ENCODE measurements around the gene PIN1.

The PIN1 gene

DNA sequence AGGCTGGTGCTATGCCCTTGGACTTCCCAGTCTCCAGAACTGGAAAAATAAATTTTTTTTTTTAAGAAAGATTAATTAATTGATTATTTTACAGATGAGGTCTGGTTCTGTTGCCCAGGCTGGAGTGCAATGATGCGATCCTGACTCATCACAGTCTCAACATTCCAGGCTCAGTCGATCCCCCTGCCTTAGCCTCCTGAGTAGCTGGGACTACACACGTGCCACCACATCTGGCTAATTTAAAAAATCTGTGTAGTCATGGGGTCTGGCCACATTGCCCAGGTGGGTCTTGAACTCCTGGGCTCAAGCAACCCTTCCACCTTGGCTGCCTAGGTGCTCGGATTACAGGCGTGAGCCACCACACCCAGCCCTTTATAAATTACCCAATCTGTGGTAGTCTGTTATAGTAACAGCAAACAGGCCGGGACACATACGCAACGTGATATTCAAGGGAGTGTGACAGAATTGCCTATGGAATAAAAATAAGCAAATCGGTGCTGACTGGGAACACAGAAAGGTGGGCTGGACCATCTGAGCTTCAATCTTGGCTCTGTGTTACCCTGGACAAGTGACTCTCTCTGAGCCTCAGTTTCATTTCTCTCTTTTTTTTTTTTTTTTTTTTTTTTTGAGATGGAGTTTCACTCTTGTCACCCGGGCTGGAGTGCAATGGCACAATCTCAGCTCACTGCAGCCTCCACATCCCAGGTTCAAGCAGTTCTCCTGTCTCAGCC, 42.8 kb downstream of the PIN1 start:
- peak; percentile 3 for DNase-seq (ENCODE audit: low read depth)
- no peak overlapping the region for H3K4me3 ChIP-seq (ENCODE audit: low read depth, low read length)

DNA sequence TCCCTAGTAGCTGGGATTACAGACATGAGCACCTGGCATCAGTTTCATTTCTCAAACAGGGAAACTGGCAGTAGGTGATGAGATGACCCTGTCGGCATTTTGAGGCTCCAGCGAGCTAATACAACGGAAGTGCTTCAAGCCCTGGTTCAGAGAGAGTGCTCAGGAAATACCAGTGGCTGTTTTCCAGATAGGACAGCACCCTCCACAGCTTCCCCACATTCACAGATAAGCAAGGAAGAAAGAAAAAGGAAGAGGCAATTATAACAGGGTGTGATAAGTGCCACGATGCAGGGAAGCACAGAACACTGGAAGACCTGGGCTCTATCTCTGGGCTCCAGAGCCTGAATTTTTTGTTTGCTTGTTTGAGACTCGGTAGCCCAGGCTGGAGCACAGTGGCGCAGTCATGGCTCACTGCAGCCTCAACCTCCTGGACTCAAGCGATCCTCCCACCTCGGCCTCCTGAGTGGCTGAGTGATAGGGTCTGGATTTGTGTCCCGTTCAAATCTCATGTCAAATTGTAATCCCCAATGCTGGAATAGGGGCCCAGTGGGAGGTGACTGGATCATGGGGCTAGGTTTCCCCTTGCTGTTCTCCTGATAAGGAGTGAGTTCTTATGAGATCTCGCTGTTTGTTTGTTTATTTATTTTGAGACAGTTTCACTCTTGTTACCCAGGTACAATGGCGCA, 43.5 kb downstream of the PIN1 start:
- no peak overlapping the region for H3K4me3 ChIP-seq (ENCODE audit: low read depth, low read length)
- DNase-seq (ENCODE audit: low read depth), result no peak

DNA sequence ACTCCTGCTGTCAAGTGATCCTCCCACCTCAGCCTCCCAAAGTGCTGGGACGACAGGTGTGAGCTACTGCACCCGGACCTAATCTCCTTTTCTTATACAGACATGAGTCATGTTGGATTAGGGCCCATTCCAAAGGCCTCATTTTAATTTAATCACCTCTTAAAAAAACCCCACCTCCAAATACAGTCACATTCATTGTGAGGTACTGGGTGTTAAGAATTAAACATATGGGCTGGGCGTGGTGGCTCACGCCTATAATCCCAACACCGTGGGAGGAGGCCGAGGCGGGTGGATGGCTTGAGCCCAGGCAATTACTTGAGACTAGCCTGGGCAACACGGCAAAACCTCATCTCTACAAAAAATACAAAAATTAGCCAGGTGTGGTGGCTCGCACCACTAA, 46.6 kb downstream of the PIN1 start:
- H3K4me3 ChIP-seq (ENCODE audit: low read depth, low read length), result no peak overlapping the region
- DNase-seq (ENCODE audit: low read depth), result no peak

DNA sequence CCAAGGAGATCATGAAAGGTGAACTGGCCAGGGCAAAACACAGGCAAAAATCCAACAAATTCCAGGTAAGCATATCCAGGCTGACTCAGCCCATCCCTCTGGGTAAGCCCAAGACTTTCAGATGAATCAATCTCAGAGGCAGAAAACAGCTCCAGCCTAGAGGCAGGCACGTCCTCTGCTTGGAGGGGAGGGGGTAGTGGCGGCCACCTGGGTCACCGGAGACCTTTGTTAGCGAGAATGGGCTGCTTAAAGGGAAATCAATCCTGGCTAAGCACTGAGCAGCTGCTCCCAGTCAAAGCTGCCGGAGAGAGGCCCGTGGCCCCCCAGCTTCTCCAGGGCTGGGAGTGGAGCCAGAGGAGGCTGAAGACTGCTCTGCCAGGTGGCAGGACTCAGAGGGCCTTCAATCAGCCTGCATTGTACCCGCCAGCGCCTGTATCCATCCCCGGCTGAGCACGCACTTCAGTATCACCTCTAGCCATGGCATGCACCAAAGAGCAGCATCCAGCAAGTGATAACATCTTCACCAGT, 48.2 kb downstream of the PIN1 start:
- DNase-seq (ENCODE audit: low read depth), result no peak
- no peak overlapping the region for H3K4me3 ChIP-seq (ENCODE audit: low read depth, low read length)

DNA sequence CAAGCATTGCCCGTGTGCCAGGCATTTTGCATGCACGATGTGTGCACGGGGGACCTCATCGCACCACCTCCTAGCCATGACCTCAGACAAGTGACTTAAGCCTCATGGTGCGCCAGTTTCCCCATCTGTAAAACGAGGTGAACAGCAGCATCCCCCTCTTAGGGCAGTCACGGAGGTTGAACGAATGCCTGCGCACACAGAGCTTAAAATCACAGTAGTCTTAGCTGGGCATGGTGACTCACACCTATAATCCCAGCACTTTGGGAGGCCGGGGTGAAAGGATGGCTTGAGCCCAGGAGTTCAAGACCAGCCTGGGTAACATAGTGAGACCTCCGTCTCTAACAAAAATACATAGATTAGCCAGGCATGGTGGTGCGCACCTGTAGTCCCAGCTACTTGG, 48.6 kb downstream of the PIN1 start:
- H3K4me3 ChIP-seq (ENCODE audit: low read depth, low read length), result no peak overlapping the region
- DNase-seq (ENCODE audit: low read depth), result no peak

DNA sequence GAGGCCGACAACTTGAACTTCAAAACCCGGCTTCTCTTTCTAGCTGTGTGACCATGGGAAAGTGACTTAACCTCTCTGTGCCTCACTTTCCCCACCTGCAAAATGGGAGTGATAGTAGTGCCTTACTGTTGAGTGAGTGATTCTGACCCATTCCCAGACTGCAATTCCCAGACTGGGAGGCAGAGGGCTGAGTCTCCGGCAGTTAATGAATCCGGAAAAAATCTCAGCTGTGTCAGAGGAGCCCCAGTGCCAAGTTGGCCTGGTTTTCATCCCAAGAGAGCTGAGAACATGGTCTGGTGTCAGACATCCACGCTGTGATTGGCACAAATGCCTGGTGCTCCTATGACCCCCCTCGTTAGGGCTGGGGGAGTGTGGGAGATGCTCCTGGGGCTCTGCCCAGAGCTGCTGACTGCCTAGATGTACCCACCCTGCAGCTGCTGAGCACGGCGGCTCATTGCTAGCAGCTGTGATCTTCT, 50.0 kb downstream of the PIN1 start:
- H3K4me3 ChIP-seq (ENCODE audit: low read depth, low read length), result no peak overlapping the region
- peak; percentile 33 for DNase-seq (ENCODE audit: low read depth)

DNA sequence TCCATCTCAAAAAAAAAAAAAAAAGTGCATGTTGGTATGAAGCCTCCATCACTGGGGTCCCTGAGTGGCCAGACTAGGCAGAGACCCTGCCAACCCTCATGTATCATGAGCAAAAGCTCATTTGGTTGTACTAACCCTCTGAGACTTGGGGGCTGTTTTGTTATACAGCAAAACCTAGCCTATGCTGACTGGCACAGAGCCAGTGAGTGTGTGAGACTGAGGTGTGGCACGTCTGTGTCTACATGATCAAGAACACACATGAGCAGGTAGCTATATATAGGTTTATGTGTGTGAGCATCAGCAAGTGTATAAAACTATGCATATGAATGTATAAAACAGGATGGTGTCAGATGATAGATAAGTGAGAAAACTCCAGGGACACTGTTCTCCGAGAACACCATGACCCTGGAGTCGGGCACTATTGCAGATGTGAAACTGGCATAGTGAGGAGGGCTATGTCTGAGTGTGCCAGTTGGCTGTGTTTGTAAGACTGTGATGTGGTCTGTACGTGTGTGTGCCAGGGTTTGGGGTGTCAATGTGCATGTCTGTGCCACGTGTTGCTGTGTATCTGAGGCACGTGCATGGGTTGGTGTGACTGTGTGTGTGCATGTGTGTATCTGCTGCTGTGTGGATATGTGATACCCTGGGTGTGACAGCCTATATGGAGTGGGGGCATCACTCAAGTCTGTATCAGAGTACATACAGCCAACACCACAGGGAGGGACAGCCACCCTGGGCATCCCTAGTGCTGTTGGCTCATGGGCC, 56.7 kb downstream of the PIN1 start:
- DNase-seq (ENCODE audit: low read depth), result no peak
- H3K4me3 ChIP-seq (ENCODE audit: low read depth, low read length), result no peak overlapping the region
